NCI-H82 (cell line): Measurements from ENCODE around the gene HDDC2.

Source experiments
- DNase-seq: peaks from one replicate; lab custom pipeline; 2025; lab: John Stamatoyannopoulos, UW

HDDC2 gene, protein sequence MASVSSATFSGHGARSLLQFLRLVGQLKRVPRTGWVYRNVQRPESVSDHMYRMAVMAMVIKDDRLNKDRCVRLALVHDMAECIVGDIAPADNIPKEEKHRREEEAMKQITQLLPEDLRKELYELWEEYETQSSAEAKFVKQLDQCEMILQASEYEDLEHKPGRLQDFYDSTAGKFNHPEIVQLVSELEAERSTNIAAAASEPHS

DNA sequence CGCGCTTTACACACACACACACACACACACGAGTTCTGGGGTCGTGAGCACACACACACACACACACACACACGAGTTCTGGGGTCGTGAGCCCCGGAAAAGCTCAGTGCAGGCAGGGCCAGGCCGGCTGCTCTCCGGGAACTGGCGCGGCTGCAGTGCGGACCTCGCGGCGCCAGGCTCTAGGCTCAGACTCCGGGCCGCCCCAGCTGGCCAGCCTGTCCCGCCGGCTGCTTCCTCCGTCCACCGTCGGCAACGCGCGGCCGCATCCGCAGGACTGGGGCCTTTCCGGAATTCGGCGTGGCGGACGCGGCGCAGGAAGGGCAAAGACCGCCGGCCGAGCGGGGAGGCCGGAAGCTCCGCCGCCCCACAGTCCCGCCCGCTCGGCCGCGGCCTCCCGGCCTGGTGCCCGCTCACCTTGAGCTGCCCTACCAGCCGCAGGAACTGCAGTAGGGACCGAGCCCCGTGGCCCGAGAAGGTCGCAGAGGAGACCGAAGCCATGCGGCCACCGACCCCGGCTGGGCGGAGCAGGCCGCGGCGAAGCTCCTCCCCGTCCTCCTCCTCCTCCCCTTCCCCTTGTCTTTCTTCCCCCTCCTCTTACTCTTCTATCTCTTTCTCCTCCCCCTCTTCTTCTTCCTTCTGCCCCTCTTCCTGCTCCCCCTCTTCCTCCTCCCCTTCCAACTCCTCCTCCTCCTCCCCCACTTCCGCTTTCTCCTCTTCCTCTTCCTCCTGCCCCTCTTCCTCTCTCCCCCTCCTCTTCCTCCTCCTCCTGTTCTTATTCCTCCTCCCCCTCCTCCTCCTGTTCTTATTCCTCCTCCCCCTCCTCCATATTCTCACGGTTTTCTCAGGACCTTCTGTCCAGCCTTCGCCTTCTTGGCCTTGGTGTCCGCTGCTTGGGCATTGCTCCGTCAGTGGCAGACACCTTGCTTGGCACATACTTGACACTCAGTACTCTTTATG, at the start of gene HDDC2:
Gene HDDC2, minus strand, starts transcription at position 533 of the 957 bp plus-strand sequence. Its CDS starts 35 bp downstream, at position 498.
- DNase-seq = peak; percentile 83

DNA sequence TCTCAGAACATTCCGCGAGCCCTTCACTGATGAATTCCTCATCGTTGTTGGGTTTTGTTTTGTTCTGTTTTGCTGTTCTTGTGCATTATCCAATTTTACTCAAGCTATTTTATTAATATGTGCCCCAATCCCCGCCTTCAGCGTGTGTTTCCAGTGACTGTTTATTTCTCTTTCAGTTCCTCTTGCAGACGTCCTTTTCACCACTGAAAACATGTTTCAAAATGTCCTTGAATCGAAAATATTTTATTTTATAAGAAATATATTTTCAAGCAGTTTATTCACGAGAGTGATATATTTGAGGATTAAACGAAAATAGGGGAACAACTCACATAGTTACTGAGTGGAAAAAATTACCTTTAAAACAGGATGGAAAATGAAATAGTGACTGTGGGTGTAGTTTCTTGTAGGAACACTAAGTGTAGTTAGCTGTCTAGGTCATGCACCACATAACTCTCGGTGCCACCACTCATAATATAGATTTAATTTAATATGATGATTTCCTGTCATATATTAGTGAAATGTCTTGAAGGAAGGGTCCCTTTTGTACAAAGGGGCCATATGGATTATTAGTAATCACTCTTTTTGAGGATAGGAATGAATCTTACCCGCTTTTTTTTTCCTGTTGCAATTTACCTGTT, 45.3 kb upstream of the HDDC2 start:
- no peak for DNase-seq

DNA sequence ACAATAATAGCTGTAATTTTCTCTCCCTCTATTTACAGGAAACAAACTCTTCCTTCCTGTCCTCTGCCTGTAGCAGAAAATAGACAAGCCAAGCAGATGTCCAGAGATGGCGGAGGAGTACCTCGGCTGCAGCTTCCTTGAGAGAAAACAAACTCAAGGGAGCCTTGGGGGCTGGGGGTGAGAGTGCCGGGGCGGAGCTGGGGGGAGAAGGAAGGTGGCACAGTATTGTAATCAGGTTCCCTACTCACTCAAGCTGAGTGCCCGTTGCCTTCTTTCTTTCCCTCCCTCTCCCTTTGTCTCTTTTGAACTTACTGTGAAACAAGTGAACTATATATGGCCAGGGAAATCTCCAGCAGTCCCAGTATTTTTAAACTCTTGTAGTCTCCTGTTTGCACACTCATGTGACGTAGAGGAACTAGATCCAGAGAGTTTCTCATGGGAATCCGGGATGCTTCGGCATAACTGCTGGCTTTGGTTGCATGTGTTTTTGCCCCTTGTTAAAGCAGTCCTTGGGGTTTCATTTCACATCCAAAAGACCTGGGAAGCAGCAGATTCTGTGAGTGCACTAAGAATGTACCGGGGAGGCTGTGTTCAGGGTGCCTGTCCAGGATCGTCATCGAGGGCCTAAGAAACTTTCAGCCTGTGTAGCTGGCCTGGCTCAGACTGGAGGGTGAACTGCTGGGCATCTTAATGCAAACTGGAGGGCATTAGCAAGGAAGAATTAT, 44.6 kb upstream of the HDDC2 start:
- no peak for DNase-seq

DNA sequence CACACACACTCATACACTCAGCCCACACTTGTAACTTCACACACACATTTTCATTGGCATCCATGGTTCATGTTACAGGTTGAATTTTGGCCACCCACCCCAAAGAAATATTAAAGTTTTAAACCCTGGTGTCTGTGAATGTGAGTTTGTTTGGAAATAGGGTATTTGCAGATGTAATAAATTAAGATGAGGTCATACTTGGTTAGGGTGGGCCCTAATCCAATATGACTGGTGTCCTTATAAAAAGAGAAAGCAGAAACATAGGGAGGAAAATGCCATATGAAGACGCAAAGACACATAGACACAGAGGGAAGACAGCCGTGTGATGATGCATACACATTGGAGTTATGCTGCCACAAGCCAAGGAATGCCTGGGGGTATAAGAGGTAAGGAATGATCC, 39.7 kb upstream of the HDDC2 start:
- DNase-seq = no peak

DNA sequence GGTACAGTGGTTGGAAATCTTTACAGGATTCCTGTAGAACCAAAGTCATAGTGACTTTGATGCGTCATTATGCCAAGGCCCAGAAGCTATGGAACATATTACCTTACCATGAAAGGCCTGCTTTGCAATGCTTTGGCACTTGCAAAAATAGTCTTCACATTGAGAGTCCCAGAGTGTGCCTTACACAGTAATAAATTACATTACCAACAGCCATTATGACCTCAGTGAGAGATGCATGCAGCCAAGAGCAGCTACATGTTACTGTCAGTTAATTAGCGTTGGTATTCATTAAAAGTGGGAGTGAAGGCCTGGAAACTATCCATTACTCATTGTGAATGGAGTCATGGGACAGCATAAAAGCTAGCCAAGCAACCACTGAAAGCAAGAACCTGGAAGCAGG, 39.2 kb upstream of the HDDC2 start:
- no peak for DNase-seq

DNA sequence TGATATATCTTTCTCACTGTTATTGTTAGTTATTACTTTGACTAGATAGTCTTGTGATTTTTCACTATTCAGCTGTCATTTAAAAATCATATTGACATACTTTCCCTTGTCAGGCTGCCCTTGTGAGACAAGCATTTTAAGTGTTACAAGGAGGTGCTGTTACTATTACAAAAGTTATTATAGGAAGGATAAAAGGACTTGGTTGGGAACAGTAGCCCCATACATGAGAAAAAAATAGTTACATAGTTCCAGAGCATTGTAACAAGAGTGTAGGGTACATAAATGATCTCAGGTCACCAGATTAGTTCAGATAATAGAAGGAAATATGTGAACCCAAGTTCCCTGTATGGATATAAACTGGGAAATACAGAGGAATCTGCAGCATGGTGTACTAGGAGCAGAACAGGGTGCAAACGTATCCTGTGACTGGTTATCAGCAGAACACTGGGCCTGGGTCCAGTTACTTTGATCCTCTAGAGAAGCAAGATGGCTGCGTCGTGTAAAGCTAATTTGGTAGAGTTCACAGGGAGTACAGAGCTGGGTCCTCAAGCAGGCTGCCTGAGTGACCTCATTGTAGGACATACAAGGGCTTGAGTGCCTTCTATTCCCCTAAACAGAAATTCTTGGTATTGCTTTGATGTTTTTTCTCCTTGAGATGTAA, 38.5 kb upstream of the HDDC2 start:
- DNase-seq = no peak

DNA sequence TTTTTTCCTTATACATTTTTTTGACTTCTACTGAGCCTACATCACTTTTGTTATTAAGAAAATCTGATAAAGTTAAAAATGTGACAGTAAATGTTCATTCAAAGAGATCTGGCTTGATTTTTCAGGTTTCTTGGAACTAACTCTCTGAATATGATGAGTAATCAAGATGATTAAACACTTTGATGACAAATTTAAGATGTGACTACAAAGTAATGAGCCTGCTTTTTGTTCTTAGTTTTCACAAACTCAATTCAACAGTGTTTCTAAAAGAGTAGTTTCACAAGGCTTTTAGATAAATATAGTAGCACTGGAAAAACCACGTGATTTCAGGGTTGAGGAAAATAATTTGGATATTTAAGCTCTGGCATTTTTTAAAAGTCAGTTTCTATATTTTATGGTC, 37.9 kb upstream of the HDDC2 start:
- DNase-seq = no peak

DNA sequence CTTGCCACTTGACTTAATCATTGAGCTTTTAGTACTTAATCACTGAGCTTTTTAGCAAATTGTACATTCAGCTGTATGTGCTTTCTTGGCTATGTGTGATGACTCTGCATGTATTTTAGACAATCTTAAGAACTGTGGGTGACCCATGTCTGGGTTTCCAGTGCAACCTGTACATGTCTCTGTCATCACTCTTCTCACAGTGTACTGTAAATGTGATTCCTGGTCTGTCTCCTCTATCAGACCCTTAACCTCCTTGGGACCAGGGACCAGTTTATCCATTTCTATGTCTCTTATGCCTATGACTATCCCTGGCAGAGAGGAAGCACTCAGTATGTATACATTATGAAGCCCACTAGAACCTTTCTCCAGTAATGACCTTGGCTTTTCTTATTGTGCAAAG, 36.6 kb upstream of the HDDC2 start:
- no peak for DNase-seq

DNA sequence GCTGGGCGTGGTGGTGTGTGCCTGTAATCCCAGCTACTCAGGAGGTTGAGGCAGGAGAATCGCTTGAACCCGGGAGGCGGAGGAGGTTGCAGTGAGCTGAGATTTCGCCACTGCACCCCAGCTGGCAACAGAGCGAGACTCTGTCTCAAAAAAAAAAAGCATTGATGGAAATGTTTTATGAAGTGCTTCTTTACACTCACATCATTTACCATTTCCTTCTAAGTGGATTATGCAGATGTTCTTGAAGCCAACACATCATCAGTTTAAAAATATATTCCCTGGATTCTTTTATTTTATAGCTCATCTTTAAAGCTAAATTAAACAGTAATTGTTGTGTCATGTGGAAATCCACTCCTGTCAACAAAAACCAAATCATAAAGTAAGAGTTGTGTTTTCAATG, 35.9 kb upstream of the HDDC2 start:
- DNase-seq = no peak

DNA sequence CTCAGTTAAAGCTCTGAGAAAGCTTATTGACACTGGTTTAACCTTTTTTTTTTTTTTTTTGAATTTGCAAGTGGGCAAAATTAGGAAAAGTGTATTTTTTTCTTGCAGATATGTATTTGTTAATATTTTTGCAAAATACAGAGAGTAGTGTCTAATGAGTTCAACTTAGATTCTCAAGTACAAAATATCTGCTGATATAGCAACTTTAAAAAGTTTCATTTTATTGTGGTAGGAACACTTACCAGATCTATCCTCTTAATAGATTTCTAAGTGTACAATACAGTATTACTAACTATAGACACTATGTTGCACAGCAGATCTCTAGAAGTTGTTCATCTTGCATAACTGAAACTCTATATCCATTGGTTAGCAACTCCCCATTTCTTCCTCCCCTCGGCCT, 30.9 kb upstream of the HDDC2 start:
- no peak for DNase-seq

DNA sequence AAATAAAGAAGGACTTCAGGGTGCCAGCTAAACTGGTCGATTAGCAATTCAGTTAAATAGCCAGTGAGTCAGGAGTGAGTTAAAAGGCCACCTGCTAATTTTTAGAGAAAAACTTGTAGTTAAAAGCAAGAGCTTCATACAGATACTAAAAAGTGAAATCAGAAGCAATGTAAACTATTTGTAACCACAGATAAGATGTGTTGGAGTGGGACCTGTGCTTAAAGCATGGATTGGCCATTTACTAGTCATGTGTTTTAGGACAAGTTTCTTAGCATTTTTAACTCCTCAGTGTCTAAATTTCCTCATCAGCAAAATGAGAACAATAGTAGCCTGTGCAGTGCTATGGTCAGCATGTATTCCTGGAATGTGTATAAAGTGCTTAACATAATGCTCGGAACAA, 23.8 kb upstream of the HDDC2 start:
- DNase-seq = no peak

DNA sequence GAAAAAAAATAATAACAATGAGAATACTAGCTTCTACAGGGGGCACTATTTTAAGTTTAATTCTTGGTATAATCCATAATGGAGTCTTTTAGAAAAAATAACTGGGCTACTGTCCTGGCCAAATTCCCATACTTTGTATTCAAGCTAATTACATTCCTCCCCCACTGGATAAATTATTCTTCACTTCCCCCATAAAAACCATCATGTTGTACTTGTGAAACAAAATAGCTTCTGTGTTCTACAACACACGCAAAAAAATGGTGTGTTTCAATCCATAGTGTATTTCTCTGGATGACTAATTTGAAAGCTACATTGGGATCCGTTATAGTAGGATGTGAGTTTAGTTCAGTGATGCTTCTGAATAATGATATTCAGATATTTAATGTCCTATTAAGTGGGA, 21.6 kb upstream of the HDDC2 start:
- DNase-seq = no peak

DNA sequence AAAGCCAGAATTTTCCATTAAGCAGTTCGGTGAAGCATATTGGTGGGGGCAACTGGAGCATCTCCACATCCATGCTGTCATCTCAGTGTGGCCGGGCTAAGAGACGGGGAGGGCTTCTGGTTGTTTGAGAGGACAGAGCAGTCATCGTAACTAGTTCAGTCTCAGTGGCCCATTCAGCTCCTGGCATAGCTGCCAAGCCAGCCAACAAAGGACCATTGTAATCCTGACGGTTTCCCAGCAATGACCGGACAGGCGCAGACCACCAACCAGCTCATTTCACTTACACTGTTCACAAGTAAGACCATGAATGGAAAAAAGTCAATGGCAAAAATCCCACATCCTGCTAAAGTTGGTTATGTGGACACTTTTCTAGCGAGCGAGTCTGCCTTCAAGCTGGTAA, 14.9 kb upstream of the HDDC2 start:
- no peak for DNase-seq

DNA sequence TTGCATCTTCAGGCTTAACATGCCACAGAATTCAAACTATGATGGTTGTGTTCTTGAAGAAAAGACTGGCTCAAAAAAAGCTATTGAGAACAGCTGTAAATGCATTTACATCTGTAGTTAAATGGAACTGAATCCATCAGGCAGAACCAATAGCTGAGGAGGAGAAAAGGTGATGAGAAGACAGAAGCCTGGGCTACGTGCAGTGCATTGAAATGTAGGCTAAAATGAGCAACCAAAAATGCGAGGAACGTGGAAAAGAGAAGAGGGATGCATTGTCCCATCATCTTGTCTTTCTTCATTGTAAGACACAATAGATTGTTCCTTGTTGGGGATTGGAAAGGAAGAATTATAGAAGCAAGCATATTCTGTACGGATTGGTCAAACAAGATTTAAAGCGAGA, 13.8 kb upstream of the HDDC2 start:
- DNase-seq = no peak

DNA sequence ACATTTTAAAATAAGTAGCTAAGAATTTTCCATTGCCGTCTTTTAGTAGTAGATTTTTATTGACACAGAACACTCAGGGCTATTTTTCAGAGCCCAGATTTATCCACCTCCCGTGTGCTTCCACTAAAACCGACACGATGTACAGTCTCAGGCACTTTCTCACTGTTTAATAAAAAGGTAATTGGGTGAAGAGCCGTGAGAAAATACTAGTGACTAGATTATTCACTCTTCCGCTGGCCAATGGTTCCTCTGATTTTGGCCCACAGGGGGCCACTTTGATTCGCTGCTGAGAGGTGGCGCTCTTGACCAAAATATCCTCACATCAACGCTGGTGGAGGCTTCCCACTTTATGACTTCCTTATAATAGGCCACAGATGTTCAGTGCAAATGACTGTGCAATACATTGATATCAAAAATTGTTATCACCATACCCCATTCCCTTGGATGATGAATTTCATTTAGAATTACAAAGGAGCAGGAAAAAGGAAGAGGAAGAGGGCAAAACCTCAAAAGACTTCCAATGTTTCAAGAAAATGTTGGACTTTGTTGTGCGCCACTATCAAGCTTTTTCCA, 12.3 kb upstream of the HDDC2 start:
- peak; percentile 83 for DNase-seq

DNA sequence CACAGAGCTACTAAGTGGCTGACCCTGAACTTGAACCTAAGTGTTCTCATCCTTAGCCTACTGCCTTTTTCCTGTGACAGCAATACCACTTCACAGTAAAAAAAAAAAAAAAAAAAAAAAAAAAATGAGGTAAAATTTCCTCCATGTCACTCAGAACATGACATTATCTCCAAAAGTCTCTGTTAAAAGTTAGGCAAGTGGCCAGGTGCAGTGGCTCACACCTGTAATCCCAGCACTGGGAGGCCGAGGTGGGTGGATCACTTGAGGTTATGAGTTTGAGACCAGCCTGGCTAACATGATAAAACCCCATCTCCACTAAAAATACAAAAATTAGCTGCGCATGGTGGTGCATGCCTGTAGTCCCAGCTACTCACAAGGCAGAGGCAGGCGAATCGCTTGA, 11.2 kb upstream of the HDDC2 start:
- no peak for DNase-seq

DNA sequence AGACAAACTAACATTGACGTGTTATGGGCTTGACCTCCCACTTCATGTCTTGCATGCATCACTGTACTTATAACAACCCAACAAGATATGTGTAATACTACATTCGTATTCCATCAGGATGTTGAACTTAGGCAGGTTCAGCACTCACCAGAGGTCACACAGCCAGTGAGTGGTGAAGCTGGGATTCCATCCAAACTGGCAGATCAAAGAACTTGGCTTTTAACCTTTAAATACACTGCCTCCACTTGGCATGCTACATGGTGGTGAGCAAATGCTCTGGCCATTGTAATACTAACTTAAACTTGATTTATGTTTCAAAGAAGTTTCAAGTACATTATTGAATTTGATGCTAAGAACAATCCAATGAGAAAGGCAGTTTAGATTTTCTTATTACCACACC, 10.7 kb upstream of the HDDC2 start:
- no peak for DNase-seq

DNA sequence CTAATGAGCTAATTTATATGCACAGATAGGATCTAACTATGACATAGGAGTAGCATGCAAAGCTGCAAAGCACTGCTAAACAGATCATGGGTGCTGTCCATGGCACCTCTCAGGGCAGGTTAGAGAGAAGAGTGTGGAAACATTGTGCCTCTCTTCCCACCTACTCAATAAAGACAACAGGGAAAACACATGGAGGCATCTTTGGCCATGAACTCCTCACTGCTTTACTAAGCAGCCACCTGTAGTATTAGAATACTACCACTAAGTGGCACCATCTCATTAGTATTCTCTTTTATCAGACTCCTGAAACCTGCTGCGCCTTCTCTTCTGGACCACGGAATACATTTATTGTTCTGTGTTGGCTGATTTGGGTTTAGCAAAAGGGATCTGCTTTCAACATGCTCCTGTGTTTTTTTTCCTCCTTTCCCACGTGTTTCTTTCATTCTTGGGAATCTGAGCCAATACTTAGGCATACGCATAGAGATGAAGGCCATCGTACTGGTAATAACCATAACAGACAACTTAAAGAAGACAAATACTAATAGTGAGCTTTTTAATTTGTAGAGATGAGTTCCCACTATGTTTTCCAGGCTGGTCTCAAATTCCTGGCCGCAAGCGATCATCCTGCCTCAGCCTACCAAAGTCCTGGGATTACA, 9.4 kb upstream of the HDDC2 start:
- DNase-seq = peak; percentile 91

DNA sequence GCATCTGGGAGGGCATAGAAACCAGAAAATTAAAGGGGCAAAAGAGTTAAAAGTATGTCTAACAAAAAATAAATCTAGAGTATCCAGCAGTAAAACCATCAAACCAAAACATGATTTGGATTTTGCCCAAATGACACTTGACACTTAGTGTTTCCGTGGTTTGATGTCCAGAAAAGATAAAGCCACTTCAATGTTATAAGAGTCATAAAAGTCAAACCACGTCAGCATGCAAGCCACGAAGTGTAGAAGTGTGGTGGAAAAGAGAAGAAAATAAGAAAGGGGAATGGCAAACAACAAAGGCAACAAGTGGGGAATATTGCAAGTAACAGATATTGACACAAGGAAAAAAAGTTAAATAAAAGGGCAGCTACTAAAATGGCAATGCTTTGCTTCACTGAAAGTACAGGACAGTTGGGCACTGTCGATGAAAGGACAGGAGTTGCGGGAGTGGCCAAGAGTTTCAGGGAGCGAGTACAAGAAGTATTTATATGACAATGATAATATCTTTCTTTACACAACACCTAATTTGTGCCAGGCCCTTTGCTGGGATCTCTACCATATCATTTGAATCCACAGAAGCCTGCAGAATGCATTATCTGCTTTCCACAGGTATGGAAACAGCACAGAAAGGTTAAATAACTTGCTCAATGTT, 6.3 kb upstream of the HDDC2 start:
- no peak for DNase-seq

DNA sequence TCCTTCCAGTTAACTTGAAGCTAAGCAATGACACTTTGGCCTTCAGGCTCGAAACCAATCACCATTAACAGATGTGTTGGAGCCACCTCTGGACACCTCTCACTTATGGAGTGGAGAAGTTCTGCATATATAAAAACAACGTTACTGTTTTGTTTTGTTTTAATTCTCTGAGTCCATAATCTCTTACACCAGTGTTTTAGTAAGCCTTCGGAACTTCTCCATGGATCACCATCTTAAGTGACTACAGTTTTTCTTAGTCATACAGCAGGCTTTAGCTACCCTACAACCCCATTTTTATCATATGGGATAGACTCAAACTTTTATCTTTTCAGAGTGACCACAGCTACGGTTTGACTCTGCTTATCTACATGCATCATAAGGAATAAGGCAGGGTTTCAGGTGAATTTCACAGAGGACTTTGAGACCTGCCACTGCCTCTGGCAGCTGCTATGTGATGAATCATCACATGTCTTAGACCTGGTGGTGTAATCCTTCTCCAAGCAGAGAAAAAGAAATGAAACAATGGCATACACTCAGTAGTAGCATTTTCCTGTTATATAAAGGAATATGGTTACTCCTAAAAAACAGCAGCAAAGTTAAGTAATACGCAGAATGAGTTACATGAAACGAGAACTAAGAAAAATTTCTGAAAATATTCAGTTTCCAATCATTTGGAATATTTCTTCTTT, 5.5 kb upstream of the HDDC2 start:
- DNase-seq = no peak
